Smooth muscle cell (in vitro differentiated cells): ENCODE results near the gene CROCC2. TPM values are rescaled to one million over a fixed set of nuclear protein-coding genes. Genes with fewer than 3 reads are reported as not detected.

Source experiments
- DNase-seq: peaks from one replicate; lab custom pipeline; 2025; ENCODE audit not compliant: unreplicated experiment; lab: John Stamatoyannopoulos, UW
- H2AFZ ChIP-seq: fragments of 200-600 bp; sonication (generic); 2 replicates; pipeline ENCODE4 v1.6.0; 2016; ENCODE audit warnings: antibody characterized with exemption, low read depth, mild to moderate bottlenecking
- H3F3A ChIP-seq: fragments of 200-600 bp; sonication (generic); 2 replicates; pipeline ENCODE4 v1.6.0; 2017; ENCODE audit warnings: antibody characterized with exemption, low read depth
- H3K27ac ChIP-seq: fragments of 200-600 bp; sonication (generic); 2 replicates; pipeline ENCODE4 v1.5.1; 2016; ENCODE audit warnings: low read depth, mild to moderate bottlenecking
- H3K27me3 ChIP-seq: fragments of 200-600 bp; sonication (generic); 2 replicates; pipeline ENCODE4 v1.6.1; 2016; ENCODE audit warnings: low read depth, mild to moderate bottlenecking
- H3K36me3 ChIP-seq: fragments of 200-600 bp; sonication (generic); 2 replicates; pipeline ENCODE4 v1.5.1; 2016; ENCODE audit warnings: low read depth
- H3K4me1 ChIP-seq: fragments of 200-600 bp; sonication (generic); 2 replicates; pipeline ENCODE4 v1.5.1; 2016; ENCODE audit warnings: low read depth
- H3K4me2 ChIP-seq: fragments of 200-600 bp; sonication (generic); 2 replicates; pipeline ENCODE4 v1.6.0; 2016; ENCODE audit warnings: mild to moderate bottlenecking
- H3K4me3 ChIP-seq: fragments of 200-600 bp; sonication (generic); 2 replicates; pipeline ENCODE4 v1.5.1; 2016; ENCODE audit warnings: mild to moderate bottlenecking
- H3K79me2 ChIP-seq: fragments of 200-600 bp; sonication (generic); 2 replicates; pipeline ENCODE4 v1.6.0; 2016; ENCODE audit warnings: low read depth, mild to moderate bottlenecking
- H3K9ac ChIP-seq: fragments of 200-600 bp; sonication (generic); 2 replicates; pipeline ENCODE4 v1.6.0; 2016; ENCODE audit warnings: low read depth
- H3K9me3 ChIP-seq: fragments of 200-600 bp; sonication (generic); replicated peaks from 2 replicates; pipeline ENCODE4 v1.5.1; 2016; ENCODE audit warnings: low read depth
- H4K20me1 ChIP-seq: fragments of 200-600 bp; sonication (generic); 2 replicates; pipeline ENCODE4 v1.6.0; 2016; ENCODE audit warnings: low read depth
- WGBS: methylation state at CpG from one replicate; pipeline ENCODE4 v1.1.7; 2016; ENCODE audit warnings: low lambda C conversion rate; 5-methylcytosine and 5-hydroxymethylcytosine counted together
- polyA plus RNA-seq: library from polyadenylated mRNA; unstranded; fragments of >200 nt; fragmentation: Nextera tagmentation; extraction: Ambion mirVana; gene quantifications from 2 replicates; pipeline ENCODE4 v1.2.1, GENCODE V29; 2016
- total RNA-seq: library from RNA; depleted of rRNA; stranded (reverse); fragments of >200 nt; gene quantifications from 2 replicates; pipeline ENCODE4 v1.2.3, GENCODE V29; 2014
- TF ChIP-seq, protein P1 (sequence below): fragments of 200-600 bp; sonication (generic); IDR thresholded peaks from 2 replicates; pipeline ENCODE4 v1.5.1; 2017; ENCODE audit warnings: borderline replicate concordance, mild to moderate bottlenecking, antibody characterized with exemption; ENCODE audit not compliant: insufficient read depth, poor library complexity, severe bottlenecking

CROCC2 gene
- total and polyA plus RNA-seq, 2 experiments from 2014 or later = not detected

DNA sequence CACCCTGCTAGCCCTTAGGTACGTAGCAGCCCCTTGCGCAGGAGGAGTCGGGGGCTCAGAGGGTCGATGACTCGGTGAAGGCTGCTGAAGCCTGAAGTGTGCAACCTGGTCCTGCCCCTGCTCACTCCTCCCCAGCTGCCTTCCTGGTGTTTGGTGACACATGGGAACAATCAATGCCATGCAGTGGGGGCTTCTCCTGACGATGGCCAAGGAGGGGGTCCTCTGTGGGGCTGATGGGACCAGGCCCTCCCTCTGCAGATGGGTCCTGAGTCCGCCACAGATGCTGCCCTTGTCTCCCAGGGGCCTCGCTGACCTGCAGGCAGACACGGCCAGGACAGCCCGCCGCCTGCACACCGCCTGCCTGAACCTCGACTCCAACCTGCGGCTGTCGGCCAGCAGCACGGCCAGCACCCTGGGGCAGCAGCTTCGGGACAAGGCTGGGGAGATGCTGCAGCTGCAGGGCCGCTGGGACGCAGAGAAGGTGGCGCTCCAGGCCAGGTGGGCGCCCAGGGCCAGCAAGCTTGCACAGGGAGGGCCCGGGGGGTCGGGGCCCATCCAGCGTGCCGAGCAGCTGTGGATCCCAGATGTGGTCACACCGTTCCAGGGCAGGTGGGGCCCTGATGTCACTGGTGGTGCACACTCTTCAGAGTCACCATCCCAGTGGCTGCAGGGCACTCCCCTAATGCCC is 24.6 kb downstream of the CROCC2 start:
- no peak for DNase-seq
- H3K4me2 ChIP-seq = no peak overlapping the region
- WGBS = 93% methylated on average over 26 of the region's 26 CpGs

DNA sequence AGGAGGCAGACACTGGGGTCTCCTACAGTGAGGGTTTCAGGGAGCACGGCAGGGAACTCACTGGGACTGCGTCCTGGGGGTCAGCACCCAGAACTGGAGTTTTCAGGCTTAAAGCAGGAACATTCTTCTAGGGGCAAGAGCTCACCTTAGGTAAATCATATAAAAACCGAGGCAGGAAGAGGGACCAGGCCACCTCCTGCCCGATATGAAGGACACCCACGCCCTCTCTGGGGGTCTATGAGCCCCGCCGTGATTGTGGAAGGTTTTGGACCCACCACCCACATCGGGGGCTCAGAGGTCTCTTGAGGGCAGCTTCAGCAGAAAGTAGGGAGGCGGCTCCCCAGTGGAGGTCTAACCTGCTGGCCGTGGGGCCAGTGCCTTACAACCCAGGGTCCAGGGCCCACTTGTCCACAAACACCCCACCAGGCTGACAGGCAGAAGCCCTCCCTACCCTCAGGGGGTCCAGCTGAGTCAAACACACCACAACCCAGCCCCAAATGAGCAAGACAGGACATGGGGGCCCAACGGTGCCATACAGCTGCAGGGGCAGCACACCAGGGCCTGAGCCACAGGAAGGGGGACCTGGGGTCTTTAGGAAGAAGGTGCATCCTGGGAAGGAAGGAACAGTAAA is 25.3 kb downstream of the CROCC2 start:
- H3K9me3 ChIP-seq = no peaks in the 10 kb centered on the region
- H3K36me3 ChIP-seq = no peaks in the 10 kb centered on the region
- TF ChIP-seq, protein P1, sequence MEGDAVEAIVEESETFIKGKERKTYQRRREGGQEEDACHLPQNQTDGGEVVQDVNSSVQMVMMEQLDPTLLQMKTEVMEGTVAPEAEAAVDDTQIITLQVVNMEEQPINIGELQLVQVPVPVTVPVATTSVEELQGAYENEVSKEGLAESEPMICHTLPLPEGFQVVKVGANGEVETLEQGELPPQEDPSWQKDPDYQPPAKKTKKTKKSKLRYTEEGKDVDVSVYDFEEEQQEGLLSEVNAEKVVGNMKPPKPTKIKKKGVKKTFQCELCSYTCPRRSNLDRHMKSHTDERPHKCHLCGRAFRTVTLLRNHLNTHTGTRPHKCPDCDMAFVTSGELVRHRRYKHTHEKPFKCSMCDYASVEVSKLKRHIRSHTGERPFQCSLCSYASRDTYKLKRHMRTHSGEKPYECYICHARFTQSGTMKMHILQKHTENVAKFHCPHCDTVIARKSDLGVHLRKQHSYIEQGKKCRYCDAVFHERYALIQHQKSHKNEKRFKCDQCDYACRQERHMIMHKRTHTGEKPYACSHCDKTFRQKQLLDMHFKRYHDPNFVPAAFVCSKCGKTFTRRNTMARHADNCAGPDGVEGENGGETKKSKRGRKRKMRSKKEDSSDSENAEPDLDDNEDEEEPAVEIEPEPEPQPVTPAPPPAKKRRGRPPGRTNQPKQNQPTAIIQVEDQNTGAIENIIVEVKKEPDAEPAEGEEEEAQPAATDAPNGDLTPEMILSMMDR = no peak
- no peaks in the 10 kb centered on the region for H3K4me1 ChIP-seq
- H3K27me3 ChIP-seq = no peaks in the 10 kb centered on the region
- DNase-seq = no peak
- H3F3A ChIP-seq = no peaks in the 10 kb centered on the region
- WGBS = 85% methylated on average over 11 of the region's 11 CpGs
- no peaks in the 10 kb centered on the region for H3K79me2 ChIP-seq
- H2AFZ ChIP-seq = no peak overlapping the region
- H3K4me3 ChIP-seq = no peak overlapping the region
- no peak overlapping the region for H3K9ac ChIP-seq
- H3K27ac ChIP-seq = no peak overlapping the region
- H4K20me1 ChIP-seq = no peaks in the 10 kb centered on the region
- no peak overlapping the region for H3K4me2 ChIP-seq

More for the DNA sequence above, 24.6 kb downstream of the CROCC2 start:
- Histone ChIP-seq H3K4me3 (no peak overlapping the region), H3K4me1 (no peaks in the 10 kb centered on the region), H3F3A (no peaks in the 10 kb centered on the region), H2AFZ (no peak overlapping the region), H3K27me3 (no peaks in the 10 kb centered on the region), H3K9me3 (no peaks in the 10 kb centered on the region), H3K9ac (no peak overlapping the region), H4K20me1 (no peaks in the 10 kb centered on the region), H3K36me3 (no peaks in the 10 kb centered on the region), H3K27ac (no peak overlapping the region), H3K79me2 (no peaks in the 10 kb centered on the region)
- TF ChIP-seq, protein P1 = no peak

DNA sequence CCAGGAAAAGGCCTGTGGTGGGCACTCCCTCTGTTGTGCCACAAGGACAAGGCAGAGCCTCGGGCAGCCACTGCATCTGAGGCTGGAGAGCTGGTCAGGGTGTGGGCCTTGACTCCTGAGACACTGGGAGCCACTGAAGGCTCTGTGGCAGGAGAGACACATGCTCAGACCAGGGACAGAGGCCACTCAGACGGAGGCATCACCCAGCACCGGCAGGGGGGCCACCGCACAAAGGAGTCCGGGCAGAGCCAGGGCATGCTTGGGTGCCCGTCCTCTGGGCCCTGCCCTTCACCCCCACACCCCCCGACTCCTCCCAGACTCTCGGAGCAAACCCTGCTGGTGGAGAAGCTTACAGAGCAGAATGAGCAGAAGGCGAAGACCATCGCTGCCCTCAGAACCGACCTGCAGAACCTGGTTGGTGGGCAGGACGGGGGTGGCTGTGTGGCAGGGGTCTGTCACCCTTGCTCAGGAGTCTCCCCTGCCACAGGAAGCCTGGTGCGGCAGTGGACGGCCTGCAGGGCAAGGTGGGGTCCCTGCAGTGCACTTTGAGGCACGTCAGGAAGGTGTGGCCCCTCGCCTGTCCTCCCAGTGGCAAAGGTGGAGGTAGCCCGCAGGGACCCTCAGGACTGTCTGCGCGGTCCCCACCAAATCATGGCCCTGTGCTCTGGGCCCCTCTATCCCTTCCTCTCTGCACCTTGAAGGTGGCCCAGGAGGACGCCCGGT is 26.0 kb downstream of the CROCC2 start:
- H3K79me2 ChIP-seq = no peaks in the 10 kb centered on the region
- 88% methylated on average over 20 of the region's 21 CpGs for WGBS
- H3F3A ChIP-seq = no peaks in the 10 kb centered on the region
- no peaks in the 10 kb centered on the region for H3K36me3 ChIP-seq
- DNase-seq = no peak
- TF ChIP-seq, protein P1 = no peak
- H2AFZ ChIP-seq = no peak overlapping the region
- H3K27me3 ChIP-seq = no peaks in the 10 kb centered on the region
- H4K20me1 ChIP-seq = no peaks in the 10 kb centered on the region
- no peak overlapping the region for H3K27ac ChIP-seq
- no peaks in the 10 kb centered on the region for H3K9me3 ChIP-seq
- no peak overlapping the region for H3K4me3 ChIP-seq
- no peak overlapping the region for H3K9ac ChIP-seq
- no peak overlapping the region for H3K4me2 ChIP-seq
- H3K4me1 ChIP-seq = no peaks in the 10 kb centered on the region
